Putamen (tissue), 1 donor: Measurements from ENCODE around the gene MAL.

Experiments used
- DNase-seq: peaks from one replicate; pipeline ENCODE4 v3.0.0-alpha.2; 2016; ENCODE audit warnings: low spot score

The MAL gene

GRCh38 chr2:95025406-95026319, at the start of gene MAL:
MAL (plus strand) TSS chr2:95025708; CDS start chr2:95025793, 85 bp downstream.
- peak; percentile 83 for DNase-seq

DNA sequence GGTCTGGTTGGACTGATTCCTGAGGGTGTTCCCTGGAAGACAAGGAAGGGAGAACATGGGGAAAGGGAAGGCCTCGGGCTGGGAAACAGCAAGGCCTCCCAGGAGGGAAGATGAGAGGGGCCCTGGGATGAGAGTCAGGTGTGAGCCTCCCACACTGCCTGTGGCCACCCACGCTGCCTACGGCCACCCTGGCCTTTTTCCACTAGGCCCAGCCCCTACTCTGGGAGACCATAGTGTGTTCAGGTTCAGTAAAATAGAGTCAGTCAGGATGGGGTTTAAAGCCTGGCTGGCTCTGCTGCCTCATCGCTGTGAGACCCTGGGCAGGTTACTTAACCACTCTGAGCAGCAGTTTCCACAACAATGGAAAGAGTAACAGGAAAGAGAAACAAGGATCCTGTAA, 47.7 kb upstream of the MAL start:
- no peak for DNase-seq

GRCh38 chr2:94978917-94979316, 46.6 kb upstream of the MAL start:
- DNase-seq = no peak

- DNase-seq = no peak
Measured at GRCh38 chr2:94979406-94980375, 45.8 kb upstream of the MAL start.

- DNase-seq = no peak
Measured at GRCh38 chr2:94980406-94980805, 45.1 kb upstream of the MAL start.

DNA sequence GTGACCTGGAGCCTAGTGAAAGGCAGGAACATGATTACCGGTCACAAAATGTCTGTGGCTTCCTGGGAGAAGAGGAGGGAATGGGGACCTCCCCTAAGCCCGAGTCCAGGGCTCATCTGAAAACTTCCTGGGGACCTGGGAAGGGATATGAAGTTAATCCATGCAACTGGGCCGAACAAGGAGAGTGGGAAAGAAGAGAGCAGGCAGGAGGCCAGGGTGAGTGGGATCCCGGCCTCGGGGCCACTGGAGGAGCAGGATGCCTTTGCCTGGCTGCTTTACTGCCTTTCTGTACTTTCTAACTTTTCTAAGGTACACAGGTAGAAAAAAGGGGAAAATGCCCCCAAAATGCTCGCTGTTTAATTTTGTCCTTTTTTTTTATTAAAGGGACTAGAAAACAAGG, 43.4 kb upstream of the MAL start:
- no peak for DNase-seq

DNA sequence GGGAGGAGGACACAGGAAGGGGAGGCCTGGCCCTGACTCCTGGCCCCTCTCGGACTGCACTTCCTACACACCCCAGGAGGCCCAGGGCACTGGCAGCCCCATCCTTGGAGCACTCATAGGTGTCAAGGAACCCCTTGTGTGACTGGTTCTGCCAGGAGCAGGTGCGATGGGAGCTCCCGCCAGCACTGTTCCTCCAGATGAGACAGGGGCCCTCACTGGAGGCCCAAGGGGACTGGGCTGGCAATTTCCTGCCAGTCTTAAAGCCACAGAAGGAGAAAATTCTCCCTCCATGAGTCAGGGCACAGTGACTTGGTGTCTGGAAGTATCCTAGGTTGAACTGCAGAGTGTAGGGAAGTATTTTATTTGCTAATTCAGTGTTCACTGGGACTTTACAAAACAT, 42.8 kb upstream of the MAL start:
- no peak for DNase-seq

- no peak for DNase-seq
Measured at GRCh38 chr2:94984964-94985575, 40.4 kb upstream of the MAL start.

DNA sequence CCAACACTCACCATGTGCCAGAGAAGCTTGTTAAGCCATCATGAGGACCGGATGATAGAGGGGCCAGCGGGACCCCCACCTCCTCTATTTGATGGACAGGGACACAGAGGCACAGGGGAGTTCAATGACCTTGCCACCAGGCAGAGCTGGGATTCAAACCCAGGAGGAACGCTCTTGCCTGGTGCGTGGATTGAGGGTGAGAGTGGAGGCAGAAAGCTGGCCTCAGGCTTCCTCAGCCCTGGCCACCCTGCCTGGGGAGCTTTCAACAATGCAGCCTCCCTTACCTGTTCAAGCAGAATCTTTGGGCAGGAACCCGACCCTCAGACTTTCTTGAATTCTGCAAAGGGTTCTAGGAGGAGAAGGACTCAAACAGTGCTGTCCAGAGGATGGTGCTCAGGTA, 39.9 kb upstream of the MAL start:
- no peak for DNase-seq

GRCh38 chr2:94986392-94986963, 39.0 kb upstream of the MAL start:
- DNase-seq = peak; percentile 67

- DNase-seq = no peak
Measured at GRCh38 chr2:94987074-94988020, 38.2 kb upstream of the MAL start.

GRCh38 chr2:94990956-94991355, 34.6 kb upstream of the MAL start:
- no peak for DNase-seq

DNA sequence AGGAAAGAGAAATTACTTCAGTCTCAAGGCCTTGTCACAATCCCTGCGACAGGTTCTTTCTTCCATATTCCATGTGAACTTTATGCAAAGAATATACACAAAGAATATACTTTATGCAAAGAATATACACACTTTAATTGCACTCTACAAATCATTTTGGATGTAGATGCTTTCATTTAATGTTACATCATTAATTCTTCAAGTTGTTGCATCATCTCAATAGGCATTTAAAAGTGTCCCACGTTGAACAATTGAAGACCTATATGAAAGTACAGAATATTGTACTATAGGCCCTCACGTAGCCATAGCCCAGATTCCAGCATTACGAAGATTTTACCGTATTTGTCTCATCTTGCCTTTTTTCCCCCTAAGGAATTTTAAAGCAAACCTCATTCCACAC, 33.1 kb upstream of the MAL start:
- no peak for DNase-seq

- DNase-seq = no peak
Measured at GRCh38 chr2:94993176-94994062, 32.1 kb upstream of the MAL start.

DNA sequence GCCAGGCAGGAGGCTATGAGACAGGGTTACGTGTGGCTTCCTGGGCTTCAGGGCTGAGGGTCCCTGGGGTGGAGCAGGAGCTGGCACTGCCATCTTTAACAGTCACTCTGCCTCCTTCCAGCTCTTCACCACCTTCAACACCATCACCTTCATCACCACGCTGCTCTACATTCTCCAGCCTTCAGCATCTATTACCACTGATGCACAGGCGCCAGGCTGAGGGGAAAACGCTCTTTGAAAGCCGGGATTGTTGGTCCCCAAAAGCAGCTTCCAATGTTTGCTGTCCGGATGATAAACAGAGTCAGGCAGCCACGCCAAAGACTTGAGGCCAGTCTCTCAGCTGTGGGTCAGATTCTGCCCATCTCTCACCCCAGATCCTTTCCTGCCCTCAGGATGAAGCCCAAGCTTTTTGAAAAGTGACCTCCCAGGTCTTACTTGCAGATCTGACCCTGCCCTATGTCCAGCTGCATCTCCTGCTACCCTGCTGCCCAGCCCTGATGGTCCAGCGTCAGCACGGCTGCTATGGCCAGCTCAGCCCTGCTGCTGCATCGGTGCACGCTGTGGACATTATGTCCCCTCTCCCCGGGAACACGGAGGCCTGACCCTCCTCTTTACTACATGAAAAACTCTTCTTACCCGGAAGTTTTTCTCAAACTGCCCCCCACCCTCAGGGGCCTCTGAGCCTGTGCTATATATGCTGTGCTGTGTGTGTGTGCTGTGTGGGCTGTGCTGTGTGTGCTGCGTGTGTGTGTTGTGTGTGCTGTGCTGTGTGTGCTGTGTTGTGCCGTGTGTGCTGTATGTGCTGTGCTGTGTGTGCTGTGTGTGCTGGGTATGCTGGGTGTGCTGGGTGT, 31.2 kb upstream of the MAL start:
- DNase-seq = no peak

GRCh38 chr2:94994914-94995552, 30.5 kb upstream of the MAL start:
- DNase-seq = no peak

GRCh38 chr2:94995553-94996304, 29.8 kb upstream of the MAL start:
- DNase-seq = no peak
